A549 (cell line): ENCODE measurements around the gene ADARB2.

Experiments used
- CTCF ChIP-seq: fragments of >200 bp; sonication (Bioruptor Twin); formaldehyde crosslinking; IDR thresholded peaks from 3 replicates; pipeline ENCODE4 v1.5.1; 2016
- EHF ChIP-seq: fragments of 250-450 bp; sonication (Bioruptor Pico); IDR thresholded peaks from 2 replicates; pipeline ENCODE4 v1.5.0; 2020; ENCODE audit warnings: mild to moderate bottlenecking
- EP300 ChIP-seq, 2 experiments: fragments of >200 bp; sonication (Bioruptor Twin); formaldehyde crosslinking; IDR thresholded peaks; 2 replicates in 1 of 2; 3 replicates in 1 of 2; pipeline ENCODE4 v1.6.1; 2016 to 2017
- JUNB ChIP-seq: fragments of >200 bp; sonication (Bioruptor Twin); formaldehyde crosslinking; IDR thresholded peaks from 2 replicates; pipeline ENCODE4 v1.6.1; 2016
- KDM5A ChIP-seq: fragments of 200-600 bp; sonication (generic); IDR thresholded peaks from 2 replicates; pipeline ENCODE4 v1.6.1; 2016; ENCODE audit warnings: antibody characterized with exemption, mild to moderate bottlenecking
- MAFK ChIP-seq: fragments of 450-650 bp; IDR thresholded peaks from 2 replicates; pipeline ENCODE4 v1.6.1; 2014; ENCODE audit not compliant: partially characterized antibody
- NR3C1 ChIP-seq: fragments of >200 bp; sonication (Bioruptor Twin); formaldehyde crosslinking; IDR thresholded peaks from 3 replicates; pipeline ENCODE4 v1.6.1; 2017
- POLR2A ChIP-seq: IDR thresholded peaks from 2 replicates; pipeline ENCODE4 v1.6.1; 2012; ENCODE audit warnings: mild to moderate bottlenecking, low read length
- RCOR1 ChIP-seq: fragments of 150-350 bp; IDR thresholded peaks from 2 replicates; pipeline ENCODE4 v1.6.1; 2014; ENCODE audit warnings: antibody characterized with exemption, low read length, low read depth
- SMC3 ChIP-seq: fragments of >200 bp; sonication (Bioruptor Twin); formaldehyde crosslinking; IDR thresholded peaks from 3 replicates; pipeline ENCODE4 v1.6.1; 2018; ENCODE audit warnings: inconsistent platforms
- USF2 ChIP-seq: fragments of 450-650 bp; IDR thresholded peaks from 2 replicates; pipeline ENCODE4 v1.6.1; 2014; ENCODE audit warnings: antibody characterized with exemption
- ZSCAN20 ChIP-seq: fragments of 250-450 bp; sonication (Bioruptor Pico); IDR thresholded peaks from 2 replicates; pipeline ENCODE4 v1.8.0; 2022; ENCODE audit warnings: mild to moderate bottlenecking, moderate library complexity

GRCh38 chr10:1360558-1361164 lies 376.7 kb downstream of the ADARB2 start:
- TF ChIP-seq POLR2A: no peak
- TF ChIP-seq MAFK: no peak
- no peak for TF ChIP-seq EP300 (IDR thresholded peaks at IDR 0.05)
- TF ChIP-seq USF2: no peak
- no peak for TF ChIP-seq ZSCAN20 (CRISPR knock-in tag)
- no peak for TF ChIP-seq RCOR1
- TF ChIP-seq CTCF: no peak
- no peak for TF ChIP-seq KDM5A
- no peak for TF ChIP-seq SMC3
- no peak for TF ChIP-seq JUNB
- TF ChIP-seq EHF (CRISPR knock-in tag): no peak
- TF ChIP-seq NR3C1: no peak
